Measurements from ENCODE around the gene IL25. TPM values are rescaled to one million over a fixed set of nuclear protein-coding genes. Genes with fewer than 3 reads are reported as not detected.

IL25 gene
- total and polyA plus RNA-seq, 2 of the 8 experiments (the other 6 are each of a cell fraction or from before 2014, with no cell fraction given): not detected

DNA sequence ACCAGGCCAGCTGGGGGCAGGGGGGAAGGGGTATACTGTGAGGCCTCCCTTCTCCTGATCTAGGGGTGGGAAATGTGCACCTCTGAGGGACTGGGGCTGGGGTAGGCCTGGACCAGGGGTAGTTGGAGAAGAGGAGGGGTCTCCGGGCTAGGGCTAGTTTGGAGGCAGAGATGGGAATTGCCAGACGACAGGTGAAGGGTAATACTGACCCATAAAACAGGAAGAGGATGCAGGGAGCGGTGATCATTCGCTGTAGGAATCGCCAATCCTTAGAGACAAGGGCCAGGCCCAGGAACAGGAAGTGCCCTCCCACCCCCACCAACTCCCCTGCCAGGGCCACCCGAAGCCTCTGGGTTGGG, 24.3 kb upstream of the IL25 start:
- Histone ChIP-seq H2AFZ (ENCODE audit: low read length) (no peak overlapping the region), H4K5ac (ENCODE audit: insufficient read length, low read depth, low read length) (no peak overlapping the region), H2BK5ac (ENCODE audit: low read depth, low read length) (no peak overlapping the region), H3K18ac (ENCODE audit: extremely low read depth, low read length) (no peak overlapping the region), H3K23me2 (ENCODE audit: low read depth, low read length) (peaks cover 10% of the 10 kb centered on the region), H3K9me3 (ENCODE audit: insufficient read depth in 2 of 2, low read depth in 1 of 2, low read length in 1 of 2) (no peaks in the 10 kb centered on the region), H2BK120ac (replicated peaks; ENCODE audit: low read depth, low read length) (no peak overlapping the region), H2AK5ac (ENCODE audit: low read depth, low read length) (no peak overlapping the region), H3K27me3 (replicated peaks in 1 of 4; ENCODE audit: control insufficient read depth in 3 of 4, extremely low read depth in 1 of 4, insufficient read depth in 3 of 4, low read length in 3 of 4) (peaks cover 0 to 11% (median 4%) of the 10 kb centered on the region in 4 experiments; a peak in 6 of 7 replicates), H4K20me1 (replicated peaks in 1 of 2; ENCODE audit: control insufficient read depth in 1 of 2, insufficient read depth in 2 of 2, low read length in 2 of 2) (peaks cover 0 to 3% of the 10 kb centered on the region in 2 experiments), H3K79me1 (ENCODE audit: low read depth, low read length) (no peaks in the 10 kb centered on the region), H4K8ac (ENCODE audit: extremely low read depth, insufficient read depth, low read length) (no peak overlapping the region), H3K27ac (ENCODE audit: low read depth, low read length) (no peak overlapping the region), H3K9ac (replicated peaks in 1 of 4; ENCODE audit: extremely low read depth in 1 of 4, low read depth in 3 of 4, low read length in 3 of 4) (no peak overlapping the region), H3K23ac (ENCODE audit: insufficient read length) (no peak overlapping the region), H3K36me3 (ENCODE audit: control insufficient read depth in 2 of 4, insufficient read depth in 4 of 4, low read length in 3 of 4) (no peaks in the 10 kb centered on the region), H3K4me1 (replicated peaks in 1 of 4; ENCODE audit: control insufficient read depth in 3 of 4, insufficient read depth in 4 of 4, low read length in 3 of 4) (peaks cover 1 to 7% (median 2%) of the 10 kb centered on the region in 4 experiments), H2BK20ac (ENCODE audit: low read length) (no peak overlapping the region), H3K4me2 (ENCODE audit: insufficient read depth in 1 of 2, low read depth in 2 of 2, low read length in 2 of 2) (no peak overlapping the region), H3K56ac (replicated peaks; ENCODE audit: insufficient read length, low read depth, low read length) (no peak overlapping the region), H3K4ac (replicated peaks; ENCODE audit: insufficient read length, low read depth, low read length) (no peak overlapping the region), H3K79me2 (ENCODE audit: control insufficient read depth in 1 of 2, insufficient read depth in 2 of 2, low read length in 2 of 2) (no peaks in the 10 kb centered on the region), H2BK15ac (ENCODE audit: low read length) (no peak overlapping the region), H4K91ac (replicated peaks; ENCODE audit: insufficient read length, low read length) (no peak overlapping the region), H3K4me3 (ENCODE audit: extremely low read depth in 1 of 4, insufficient read depth in 2 of 4, low read depth in 3 of 4, low read length in 4 of 4) (no peak overlapping the region), H3K14ac (ENCODE audit: insufficient read length) (no peak overlapping the region), H2BK12ac (ENCODE audit: low read depth, low read length) (no peak overlapping the region)
- CTCF ChIA-PET (ENCODE audit: partially characterized antibody): interaction anchor here (1.0 to 5.9 kb wide), 5 partner anchors 9 to 35 kb away, joined by 3 to 69 read pairs (median 5); no protein-coding TSS in a partner anchor
- FAIRE-seq: no peak
- WGBS, 2 experiments (ENCODE audit: extremely low coverage in 1 of 2, insufficient coverage in 1 of 2, insufficient read length in 1 of 2, insufficient replicate concordance in 2 of 2, low coverage in 1 of 2, low lambda C conversion rate in 2 of 2, missing lambda C conversion rate in 1 of 2): 86% methylated on average over 6 of the region's 6 CpGs; no CpG with 5 or more reads in 1 of the 2 experiments
- POLR2A ChIA-PET (ENCODE audit: partially characterized antibody): interaction anchor here (1.6 to 3.7 kb wide), 2 partner anchors 12 to 27 kb away, joined by 6 to 25 read pairs; partner anchors contain the start of gene PABPN1
- DNase-seq (ENCODE audit: low read depth in 1 of 2, low spot score in 2 of 2): no peak
- TF ChIP-seq SIX5 (IDR thresholded peaks at IDR 0.05; ENCODE audit: low read depth, low read length): no peak
- no peak for TF ChIP-seq EGR1 (IDR thresholded peaks at IDR 0.05; ENCODE audit: borderline replicate concordance, low read depth, low read length)
- TF ChIP-seq, protein P1, sequence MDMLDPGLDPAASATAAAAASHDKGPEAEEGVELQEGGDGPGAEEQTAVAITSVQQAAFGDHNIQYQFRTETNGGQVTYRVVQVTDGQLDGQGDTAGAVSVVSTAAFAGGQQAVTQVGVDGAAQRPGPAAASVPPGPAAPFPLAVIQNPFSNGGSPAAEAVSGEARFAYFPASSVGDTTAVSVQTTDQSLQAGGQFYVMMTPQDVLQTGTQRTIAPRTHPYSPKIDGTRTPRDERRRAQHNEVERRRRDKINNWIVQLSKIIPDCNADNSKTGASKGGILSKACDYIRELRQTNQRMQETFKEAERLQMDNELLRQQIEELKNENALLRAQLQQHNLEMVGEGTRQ (IDR thresholded peaks at IDR 0.05; ENCODE audit: low read length): no peak
- no peak for TF ChIP-seq JUND (IDR thresholded peaks at IDR 0.05; ENCODE audit: low read length)
- no peak for TF ChIP-seq RNF2 (IDR thresholded peaks at IDR 0.05; ENCODE audit: borderline replicate concordance, low read depth, low read length, missing control alignments, poor library complexity, severe bottlenecking)

All from H1 (cell line).